ENCODE results near the gene EXOC2.

- TF ChIP-seq TAF1 (IDR thresholded peaks at IDR 0.05; ENCODE audit: borderline replicate concordance, low read depth, low read length) (no peak), CTCF (IDR thresholded peaks at IDR 0.05 in 2 of 3, conservative IDR thresholded peaks at IDR 0.05 in 1 of 3; ENCODE audit: control insufficient read depth in 2 of 3, extremely low read depth in 1 of 3, insufficient read depth in 1 of 3, low read depth in 3 of 3, low read length in 3 of 3) (no peak)
Observed at GRCh38 chr6:683742-684440, 9.0 kb downstream of the EXOC2 start.
